ENCODE data around the gene H19.

H19 gene

DNA sequence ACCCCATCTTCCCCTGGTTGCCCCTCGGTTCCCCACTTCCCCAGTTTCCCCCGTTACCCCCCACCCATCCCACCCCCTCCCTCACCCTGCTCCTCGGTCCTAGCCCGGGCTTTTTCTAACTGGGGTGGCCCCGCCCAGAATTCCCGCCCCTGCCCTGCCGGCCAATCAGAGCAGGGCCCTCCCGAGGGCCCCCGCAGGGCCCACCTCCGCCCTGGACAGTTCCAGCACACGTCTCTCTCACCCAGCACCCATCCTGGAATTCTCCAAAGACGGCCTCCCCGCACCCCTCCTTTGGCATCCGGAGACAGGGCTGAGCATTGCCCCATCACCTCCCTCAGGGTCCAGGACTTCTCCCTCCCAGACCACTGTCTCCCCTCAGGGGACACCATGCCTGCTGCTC, at the start of gene H19:
Gene H19, minus strand, starts transcription at position 88 of the 400 bp plus-strand sequence.
- no peak within 1 kb of the TSS for H3K4me3 Mint-ChIP-seq

DNA sequence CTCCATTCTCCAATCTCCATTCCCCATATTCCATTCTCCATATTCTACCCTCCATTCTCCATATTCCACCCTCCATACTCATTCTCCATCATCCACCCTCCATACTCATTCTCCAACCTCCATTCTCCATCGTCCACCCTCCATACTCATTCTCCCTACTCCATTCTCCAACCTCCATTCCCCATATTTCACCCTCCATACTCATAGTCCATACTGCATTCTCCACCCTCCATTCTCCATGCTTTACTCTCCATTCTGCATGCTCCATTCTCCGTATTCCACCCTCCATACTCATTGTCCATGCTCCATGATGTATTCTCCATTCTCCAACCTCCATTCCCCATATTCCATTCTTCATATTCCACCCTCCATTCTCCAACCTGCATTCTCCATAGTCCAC, 44.3 kb upstream of the H19 start:
- no peak overlapping the region for H3K27ac Mint-ChIP-seq
- no peak for DNase-seq (ENCODE audit: low spot score)

More for the DNA sequence above, at the start of gene H19:
- no peaks in the 10 kb centered on the region for H3K9me3 Mint-ChIP-seq
- no peaks in the 10 kb centered on the region for H3K27me3 Mint-ChIP-seq (ENCODE audit: low read depth)
- H3K36me3 Mint-ChIP-seq (ENCODE audit: low read depth): no peaks in the 10 kb centered on the region
- DNase-seq (ENCODE audit: low spot score): no peak
- no peaks in the 10 kb centered on the region for H3K4me1 Mint-ChIP-seq (ENCODE audit: low read depth)
- H3K27ac Mint-ChIP-seq: no peak within 1 kb of the TSS

DNA sequence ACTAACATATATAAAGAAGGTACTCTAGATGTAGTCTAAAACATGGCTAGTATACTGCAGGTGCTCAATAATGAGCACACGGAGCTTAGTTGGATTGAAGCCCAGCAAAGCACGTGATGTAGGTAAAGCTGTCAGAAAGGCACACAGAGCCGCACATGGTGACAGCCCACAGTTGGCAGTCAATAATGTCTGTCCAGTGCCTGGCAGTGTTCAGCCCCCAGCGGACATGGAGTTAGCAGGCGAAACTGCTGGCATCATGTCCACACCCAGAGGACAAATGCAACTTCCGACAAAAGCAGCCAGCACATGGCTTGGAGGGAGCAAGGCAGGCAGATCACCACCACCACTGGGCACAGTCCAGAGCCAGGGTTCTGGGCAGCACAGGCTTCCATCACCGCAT, 43.5 kb upstream of the H19 start:
- Mint-ChIP-seq H3K27me3 (ENCODE audit: low read depth) (no peaks in the 10 kb centered on the region), H3K36me3 (ENCODE audit: low read depth) (no peaks in the 10 kb centered on the region), H3K9me3 (no peaks in the 10 kb centered on the region), H3K27ac (no peak overlapping the region), H3K4me3 (no peak overlapping the region), H3K4me1 (ENCODE audit: low read depth) (no peaks in the 10 kb centered on the region)
- no peak for DNase-seq (ENCODE audit: low spot score)

More for the DNA sequence above, 44.3 kb upstream of the H19 start:
- H3K27me3 Mint-ChIP-seq (ENCODE audit: low read depth): no peaks in the 10 kb centered on the region
- H3K4me3 Mint-ChIP-seq: no peak overlapping the region
- H3K9me3 Mint-ChIP-seq: no peaks in the 10 kb centered on the region
- H3K4me1 Mint-ChIP-seq (ENCODE audit: low read depth): no peaks in the 10 kb centered on the region
- no peaks in the 10 kb centered on the region for H3K36me3 Mint-ChIP-seq (ENCODE audit: low read depth)

DNA sequence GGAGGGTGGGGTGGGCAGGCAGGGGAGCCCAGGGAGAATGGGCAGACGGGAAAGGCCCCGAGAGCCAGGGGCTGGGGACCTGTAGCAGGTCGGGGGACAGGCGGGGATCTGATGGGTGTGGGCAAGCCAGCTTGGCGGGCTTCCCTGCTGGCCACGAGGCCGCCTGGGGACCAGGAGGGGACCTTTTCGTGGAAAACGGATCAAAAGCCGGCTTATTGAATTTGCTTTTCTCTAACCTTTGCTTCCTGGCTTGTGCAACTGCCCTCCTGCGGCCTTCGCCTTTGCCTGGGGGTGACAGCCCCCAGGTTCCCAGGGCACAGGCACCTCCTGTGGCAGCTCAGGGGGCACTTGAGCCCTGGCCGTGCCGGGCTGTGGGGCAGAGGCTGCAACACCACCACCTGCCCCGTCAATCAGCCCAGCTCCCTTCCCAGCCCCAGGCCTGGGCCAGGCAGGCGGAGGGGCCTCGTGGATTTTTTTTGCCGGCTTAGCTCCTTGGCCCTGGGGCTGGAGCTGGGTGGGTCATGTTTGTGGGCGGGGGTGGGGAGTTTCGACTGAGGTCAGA, 41.6 kb upstream of the H19 start:
- H3K27me3 Mint-ChIP-seq (ENCODE audit: low read depth): no peaks in the 10 kb centered on the region
- H3K4me1 Mint-ChIP-seq (ENCODE audit: low read depth): no peaks in the 10 kb centered on the region
- no peak overlapping the region for H3K4me3 Mint-ChIP-seq

DNA sequence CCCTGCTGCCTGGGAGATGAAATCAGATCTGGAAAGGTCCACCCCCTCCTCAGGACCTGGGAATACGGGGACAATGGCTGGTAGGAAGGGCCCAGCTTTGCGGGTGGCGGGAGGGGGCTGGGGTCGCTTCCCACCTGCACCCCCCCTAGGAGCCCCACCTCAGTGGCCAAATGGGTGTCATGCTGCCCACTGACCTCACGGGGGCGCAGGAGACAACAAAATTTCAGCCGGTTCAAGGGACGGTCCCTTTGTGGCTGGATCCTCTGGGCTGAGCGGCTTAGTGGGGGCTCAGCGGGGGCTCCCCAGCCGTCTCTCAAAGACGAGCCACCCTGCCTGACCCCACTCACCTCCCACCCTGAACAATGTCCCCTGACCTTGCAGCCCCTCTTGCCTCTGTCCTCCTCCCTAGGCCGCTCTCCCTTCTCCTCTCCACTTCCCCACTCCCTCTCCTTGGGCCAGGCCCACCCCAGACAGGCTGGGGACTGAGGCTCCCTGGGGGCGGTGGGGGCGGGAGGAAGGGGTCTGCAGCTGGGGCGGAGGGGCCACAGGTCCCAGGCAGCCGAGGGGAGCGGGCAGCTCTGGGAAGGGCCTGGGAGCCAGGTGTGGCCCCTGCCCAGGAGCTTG, 39.3 kb upstream of the H19 start:
- Mint-ChIP-seq H3K9me3 (no peaks in the 10 kb centered on the region), H3K27ac (no peak overlapping the region), H3K27me3 (ENCODE audit: low read depth) (no peaks in the 10 kb centered on the region), H3K4me1 (ENCODE audit: low read depth) (no peaks in the 10 kb centered on the region), H3K4me3 (no peak overlapping the region), H3K36me3 (ENCODE audit: low read depth) (no peaks in the 10 kb centered on the region)
- DNase-seq (ENCODE audit: low spot score): no peak

More for the DNA sequence above, 41.6 kb upstream of the H19 start:
- DNase-seq (ENCODE audit: low spot score): no peak
- Mint-ChIP-seq H3K36me3 (ENCODE audit: low read depth) (no peaks in the 10 kb centered on the region), H3K27ac (no peak overlapping the region), H3K9me3 (no peaks in the 10 kb centered on the region)

DNA sequence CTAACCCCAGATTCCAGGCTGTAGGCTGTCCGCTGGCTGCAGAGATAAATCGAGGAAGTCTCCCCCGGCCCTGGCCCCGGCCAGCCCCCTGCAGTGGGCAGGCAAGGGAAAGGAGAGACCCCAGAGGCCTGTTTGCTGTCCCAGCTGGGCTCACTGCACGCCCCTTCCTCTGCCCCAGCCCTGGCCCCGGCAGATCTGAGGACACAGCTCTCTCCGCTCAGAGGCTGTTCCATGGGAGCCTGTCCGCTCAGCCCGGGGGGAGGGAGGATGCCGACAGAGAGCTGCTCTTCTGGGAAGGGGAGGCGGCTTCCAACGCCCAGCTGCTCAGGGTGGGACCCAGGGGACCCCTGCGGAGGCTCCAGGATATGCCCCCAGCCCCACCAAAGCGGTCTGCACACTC, 37.7 kb upstream of the H19 start:
- Mint-ChIP-seq H3K9me3 (no peaks in the 10 kb centered on the region), H3K27ac (no peak overlapping the region), H3K4me1 (ENCODE audit: low read depth) (no peaks in the 10 kb centered on the region), H3K4me3 (no peak overlapping the region), H3K36me3 (ENCODE audit: low read depth) (no peaks in the 10 kb centered on the region), H3K27me3 (ENCODE audit: low read depth) (no peaks in the 10 kb centered on the region)
- DNase-seq (ENCODE audit: low spot score): no peak

DNA sequence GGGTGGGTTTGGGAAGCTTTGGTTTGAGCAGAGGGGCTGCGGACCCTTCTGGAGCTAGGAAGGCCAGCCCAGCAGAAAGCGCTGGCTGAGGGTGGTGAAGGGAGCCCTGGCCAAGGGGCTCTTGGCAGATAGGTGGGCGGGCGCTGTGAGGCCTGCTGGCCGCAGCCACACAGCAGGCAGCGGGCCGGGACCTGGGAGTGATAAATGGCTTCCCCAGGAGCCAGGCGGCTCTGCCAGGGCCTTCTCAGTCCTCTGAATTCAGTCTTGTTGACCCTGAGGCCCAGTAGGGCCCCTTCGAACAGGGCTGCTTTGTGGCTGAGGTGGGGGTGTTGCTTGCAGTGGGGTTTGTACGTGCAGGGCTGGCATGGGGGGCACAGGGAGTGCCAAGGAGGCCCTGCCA, 33.4 kb upstream of the H19 start:
- Mint-ChIP-seq H3K27me3 (ENCODE audit: low read depth) (no peaks in the 10 kb centered on the region), H3K27ac (no peak overlapping the region), H3K36me3 (ENCODE audit: low read depth) (no peaks in the 10 kb centered on the region), H3K4me1 (ENCODE audit: low read depth) (no peaks in the 10 kb centered on the region), H3K9me3 (no peaks in the 10 kb centered on the region), H3K4me3 (no peak overlapping the region)
- DNase-seq (ENCODE audit: low spot score): no peak

DNA sequence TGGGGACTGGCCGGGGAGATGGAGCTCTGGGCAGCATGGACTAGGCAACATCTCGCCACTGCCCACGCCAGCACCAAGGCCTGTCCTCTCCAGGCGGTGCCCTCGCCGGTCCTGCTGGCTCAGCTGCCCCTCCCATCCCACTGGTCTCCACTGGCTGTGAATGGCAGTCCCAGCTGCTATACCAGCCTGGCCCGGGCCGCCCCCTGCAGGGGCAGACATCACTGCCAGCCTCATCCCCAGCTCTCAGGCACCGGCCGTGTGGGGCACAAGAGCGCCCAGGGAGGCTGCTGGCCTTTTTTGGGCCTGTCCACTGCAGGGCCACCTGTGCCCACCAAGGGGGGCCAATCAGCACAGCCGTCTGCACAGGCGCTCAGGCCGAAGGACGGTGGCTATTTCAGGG, 30.1 kb upstream of the H19 start:
- Mint-ChIP-seq H3K4me3 (no peak overlapping the region), H3K27me3 (ENCODE audit: low read depth) (no peaks in the 10 kb centered on the region), H3K36me3 (ENCODE audit: low read depth) (no peaks in the 10 kb centered on the region), H3K9me3 (no peaks in the 10 kb centered on the region), H3K4me1 (ENCODE audit: low read depth) (no peaks in the 10 kb centered on the region), H3K27ac (no peak overlapping the region)
- no peak for DNase-seq (ENCODE audit: low spot score)

DNA sequence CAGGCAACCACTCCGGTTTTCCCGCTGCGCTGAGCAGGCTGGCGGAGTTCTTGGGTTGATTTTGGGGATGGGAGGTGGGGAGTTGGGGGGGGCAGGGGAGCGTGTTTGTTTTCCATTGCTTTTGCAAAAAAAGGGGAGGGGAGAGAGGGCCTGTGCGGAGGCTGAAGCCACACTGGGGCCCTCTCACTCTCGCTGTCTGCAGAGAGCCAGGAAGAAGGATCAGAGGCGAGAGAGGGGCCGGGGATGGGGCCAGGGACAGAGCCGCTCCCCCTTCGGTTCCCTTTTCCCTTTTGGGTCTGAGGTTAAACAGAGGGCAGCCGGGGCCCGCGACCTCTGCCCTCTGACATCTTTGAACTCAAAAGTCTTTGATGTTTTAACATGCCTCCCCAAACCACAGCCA, 17.4 kb upstream of the H19 start:
- H3K36me3 Mint-ChIP-seq (ENCODE audit: low read depth): no peaks in the 10 kb centered on the region
- no peak overlapping the region for H3K4me3 Mint-ChIP-seq
- H3K27ac Mint-ChIP-seq: no peak overlapping the region
- no peak for DNase-seq (ENCODE audit: low spot score)
- H3K4me1 Mint-ChIP-seq (ENCODE audit: low read depth): no peaks in the 10 kb centered on the region
- H3K27me3 Mint-ChIP-seq (ENCODE audit: low read depth): no peaks in the 10 kb centered on the region
- no peaks in the 10 kb centered on the region for H3K9me3 Mint-ChIP-seq

DNA sequence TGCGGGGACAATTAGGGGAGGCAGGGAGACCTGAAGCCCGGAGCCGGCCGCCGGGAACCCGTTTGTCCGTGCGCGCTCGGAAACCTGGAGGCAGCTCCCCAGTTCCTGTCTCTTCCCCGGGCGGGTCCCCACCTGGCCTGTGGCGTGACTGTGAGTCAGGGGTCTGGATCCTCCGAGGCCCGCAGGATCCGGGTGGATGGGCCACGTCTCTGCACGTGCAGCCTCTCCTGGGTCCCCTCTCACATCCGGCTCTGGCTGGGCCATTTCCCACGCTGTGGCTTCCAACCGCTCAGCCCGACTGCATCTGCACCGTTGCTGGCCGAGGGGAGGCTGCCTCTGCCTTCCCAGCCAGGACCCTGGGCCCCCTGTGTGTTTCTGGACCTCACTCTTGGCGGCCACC, 14.8 kb upstream of the H19 start:
- no peak overlapping the region for H3K27ac Mint-ChIP-seq
- no peaks in the 10 kb centered on the region for H3K4me1 Mint-ChIP-seq (ENCODE audit: low read depth)
- DNase-seq (ENCODE audit: low spot score): no peak
- H3K27me3 Mint-ChIP-seq (ENCODE audit: low read depth): no peaks in the 10 kb centered on the region
- H3K9me3 Mint-ChIP-seq: no peaks in the 10 kb centered on the region
- no peak overlapping the region for H3K4me3 Mint-ChIP-seq
- no peaks in the 10 kb centered on the region for H3K36me3 Mint-ChIP-seq (ENCODE audit: low read depth)

DNA sequence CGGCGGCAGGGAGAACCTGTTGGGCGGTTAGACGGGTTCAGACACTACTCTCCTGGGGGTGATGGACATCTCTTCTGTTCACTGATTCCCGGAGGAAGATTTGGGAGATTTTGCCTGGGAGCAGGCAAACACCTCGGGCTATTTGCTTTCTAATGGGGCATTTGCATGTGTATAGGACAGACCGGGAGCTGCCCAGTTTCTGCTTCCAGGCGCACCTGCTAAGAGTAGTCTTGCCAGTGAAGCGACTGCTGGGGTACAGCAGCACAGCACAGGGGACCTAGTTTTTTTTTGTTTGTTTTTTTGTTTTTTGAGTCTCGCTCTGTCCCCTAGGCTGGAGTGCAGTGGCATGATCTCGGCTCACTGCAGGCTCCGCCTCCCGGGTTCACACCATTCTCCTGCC, 6.8 kb upstream of the H19 start:
- DNase-seq (ENCODE audit: low spot score): no peak
- H3K27me3 Mint-ChIP-seq (ENCODE audit: low read depth): no peaks in the 10 kb centered on the region
- no peak overlapping the region for H3K27ac Mint-ChIP-seq
- H3K9me3 Mint-ChIP-seq: no peaks in the 10 kb centered on the region
- H3K4me1 Mint-ChIP-seq (ENCODE audit: low read depth): no peaks in the 10 kb centered on the region
- no peaks in the 10 kb centered on the region for H3K36me3 Mint-ChIP-seq (ENCODE audit: low read depth)
- no peak overlapping the region for H3K4me3 Mint-ChIP-seq

DNA sequence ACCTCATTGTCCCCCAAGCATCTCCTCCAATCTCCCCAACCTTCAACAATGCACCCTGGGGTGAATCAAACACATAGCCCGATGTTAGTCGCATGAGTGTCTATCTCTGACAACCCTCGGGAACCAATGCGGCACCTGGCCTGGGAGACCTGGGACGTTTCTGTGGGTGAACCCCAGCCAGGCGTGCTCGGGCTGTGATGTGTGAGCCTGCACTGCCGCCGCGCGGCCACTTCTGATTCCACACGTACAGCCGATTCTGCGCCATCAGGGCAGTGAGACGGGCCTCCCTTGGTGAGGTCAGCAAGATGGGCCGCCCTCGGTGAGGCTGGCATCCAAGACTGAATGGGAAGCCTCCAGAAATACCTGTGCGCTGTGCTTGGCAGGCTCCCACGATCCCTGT, 5.2 kb upstream of the H19 start:
- no peaks in the 10 kb centered on the region for H3K9me3 Mint-ChIP-seq

DNA sequence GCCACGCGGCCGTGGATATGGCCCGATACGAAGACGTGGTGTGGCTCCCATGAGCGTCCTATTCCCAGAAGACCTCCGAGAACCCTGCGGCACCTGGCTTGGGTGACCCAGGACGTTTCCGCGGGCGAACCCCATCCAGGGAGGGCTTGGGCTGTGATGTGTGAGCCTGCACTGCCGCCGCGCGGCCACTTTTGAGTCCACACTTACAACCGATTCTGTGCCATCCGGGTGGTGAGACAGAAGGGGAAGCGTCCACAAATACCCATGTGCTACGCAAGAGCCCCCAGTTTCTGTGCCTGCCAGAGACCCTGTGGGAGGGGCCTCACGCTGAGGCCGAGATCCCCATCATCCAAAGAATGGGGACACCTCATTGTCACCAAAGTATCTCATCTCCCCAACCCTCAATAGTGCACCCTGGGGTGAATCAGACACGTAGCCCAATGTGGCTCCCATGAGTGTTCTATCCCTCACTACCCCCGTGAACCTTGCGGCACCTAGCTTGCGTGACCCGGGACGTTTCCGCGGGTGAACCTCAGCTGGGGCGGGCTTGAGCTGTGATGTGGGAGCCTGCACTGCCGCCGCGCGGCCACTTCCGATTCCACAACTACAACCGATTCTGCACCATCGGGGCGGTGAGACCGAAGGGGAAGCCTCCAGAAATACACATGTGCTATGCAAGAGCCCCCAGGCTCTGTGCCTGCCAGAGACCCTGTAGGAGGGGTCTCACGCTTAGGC, 4.6 kb upstream of the H19 start:
- Mint-ChIP-seq H3K27ac (no peak overlapping the region), H3K36me3 (ENCODE audit: low read depth) (no peaks in the 10 kb centered on the region), H3K27me3 (ENCODE audit: low read depth) (no peaks in the 10 kb centered on the region), H3K9me3 (no peaks in the 10 kb centered on the region), H3K4me3 (no peak overlapping the region), H3K4me1 (ENCODE audit: low read depth) (no peaks in the 10 kb centered on the region)
- no peak for DNase-seq (ENCODE audit: low spot score)

More for the DNA sequence above, 5.2 kb upstream of the H19 start:
- H3K36me3 Mint-ChIP-seq (ENCODE audit: low read depth): no peaks in the 10 kb centered on the region
- no peak overlapping the region for H3K27ac Mint-ChIP-seq
- H3K4me3 Mint-ChIP-seq: no peak overlapping the region
- no peaks in the 10 kb centered on the region for H3K27me3 Mint-ChIP-seq (ENCODE audit: low read depth)
- DNase-seq (ENCODE audit: low spot score): no peak
- no peaks in the 10 kb centered on the region for H3K4me1 Mint-ChIP-seq (ENCODE audit: low read depth)

DNA sequence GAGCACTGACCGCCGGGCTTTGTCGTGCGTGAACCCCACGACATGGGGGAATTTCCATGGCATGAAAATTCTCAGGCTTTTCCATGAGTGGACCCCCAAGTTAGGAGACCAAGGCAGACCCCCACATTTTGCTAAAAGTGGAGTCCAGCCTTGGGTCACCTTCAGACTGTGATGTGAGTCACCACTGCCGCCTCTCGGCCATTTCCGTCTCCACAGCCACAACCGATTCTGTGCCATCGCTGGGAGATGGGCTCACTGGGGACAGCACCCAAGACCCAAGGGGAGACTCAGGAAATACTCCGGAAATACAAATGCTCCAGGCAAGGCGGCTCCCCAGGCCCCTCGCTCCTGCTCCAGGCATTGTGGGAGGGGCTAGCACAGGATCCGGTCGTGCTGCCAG, 1.2 kb upstream of the H19 start:
- H3K27ac Mint-ChIP-seq: no peak overlapping the region
- H3K27me3 Mint-ChIP-seq (ENCODE audit: low read depth): no peaks in the 10 kb centered on the region
- no peaks in the 10 kb centered on the region for H3K4me1 Mint-ChIP-seq (ENCODE audit: low read depth)
- no peak for DNase-seq (ENCODE audit: low spot score)
- no peaks in the 10 kb centered on the region for H3K36me3 Mint-ChIP-seq (ENCODE audit: low read depth)
- H3K9me3 Mint-ChIP-seq: no peaks in the 10 kb centered on the region
- no peak overlapping the region for H3K4me3 Mint-ChIP-seq

Measured in T-helper 2 cell treated with Interferon-gamma antibody and Interleukin-4, amounts not matched to agents 5 μg/mL and 100 μg/mL, for 36 hours (primary cell).